Right atrium auricular region (tissue), 2 donors: ENCODE results near the gene CACHD1. TPM values are rescaled to one million over a fixed set of nuclear protein-coding genes. Genes with fewer than 3 reads are reported as not detected.

Experiments used
- DNase-seq: peaks from one replicate; pipeline ENCODE4 v3.0.0-alpha.2; 2019; ENCODE audit warnings: low spot score
- H3K27ac ChIP-seq, 2 donors: fragments of 200-600 bp; sonication (generic); 1 replicate in 1 of 2; 2 replicates in 1 of 2; pipeline ENCODE4 v1.5.1; 2016 to 2019
- H3K27me3 ChIP-seq, 2 donors: fragments of 200-600 bp; sonication (generic); one replicate each; pipeline versions ENCODE4 v1.5.1 to v1.6.0; 2017 to 2019
- H3K36me3 ChIP-seq: fragments of 200-600 bp; sonication (generic); one replicate; pipeline ENCODE4 v1.5.1; 2016
- H3K4me1 ChIP-seq, 2 donors: fragments of 200-600 bp; sonication (generic); one replicate each; pipeline versions ENCODE4 v1.5.1 to v1.6.0; 2017 to 2019
- H3K4me3 ChIP-seq, 2 donors: fragments of 200-600 bp; sonication (generic); 1 replicate in 1 of 2; 2 replicates in 1 of 2; pipeline ENCODE4 v1.5.1; 2017 to 2019; ENCODE audit warnings: mild to moderate bottlenecking in 1 of 2, moderate library complexity in 1 of 2
- H3K9me3 ChIP-seq, 2 donors: fragments of 200-600 bp; sonication (generic); one replicate each; pipeline ENCODE4 v1.5.1; 2019
- total RNA-seq, 2 donors: library from RNA; depleted of rRNA; stranded (reverse); fragments of >200 nt; gene quantifications; one replicate each; pipeline ENCODE4 v1.1.0, GENCODE V29; 2016
- TF ChIP-seq, protein P1 (sequence below), 2 donors: fragments of 200-600 bp; sonication (generic); IDR thresholded peaks; one replicate each; pipeline ENCODE4 v1.5.1; 2019; ENCODE audit warnings: antibody characterized with exemption in 2 of 2

Gene CACHD1
- total RNA-seq, 2 donors from 2014 or later, result 3.1 to 8.5 TPM

DNA sequence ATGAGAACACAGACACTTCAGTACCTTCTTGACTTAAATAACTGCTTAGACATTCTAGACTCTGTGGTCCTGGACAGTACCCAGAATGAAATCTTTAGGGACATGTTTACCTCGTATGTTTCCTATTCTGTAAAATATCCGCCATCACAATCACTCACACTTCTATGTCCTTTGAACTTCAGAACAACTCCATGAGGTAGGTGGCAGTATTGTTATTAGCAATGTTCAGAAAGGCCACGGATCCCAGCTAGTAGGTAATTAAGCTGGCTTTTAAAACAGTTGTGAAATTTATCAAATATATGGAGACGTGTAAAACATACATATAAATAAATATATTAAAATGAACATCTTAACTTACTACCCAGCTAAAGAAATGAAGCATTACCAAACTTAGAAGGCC is 83.4 kb downstream of the CACHD1 start:
- no peaks in the 10 kb centered on the region for H3K36me3 ChIP-seq
- H3K4me3 ChIP-seq, result no peak overlapping the region
- TF ChIP-seq, protein P1, sequence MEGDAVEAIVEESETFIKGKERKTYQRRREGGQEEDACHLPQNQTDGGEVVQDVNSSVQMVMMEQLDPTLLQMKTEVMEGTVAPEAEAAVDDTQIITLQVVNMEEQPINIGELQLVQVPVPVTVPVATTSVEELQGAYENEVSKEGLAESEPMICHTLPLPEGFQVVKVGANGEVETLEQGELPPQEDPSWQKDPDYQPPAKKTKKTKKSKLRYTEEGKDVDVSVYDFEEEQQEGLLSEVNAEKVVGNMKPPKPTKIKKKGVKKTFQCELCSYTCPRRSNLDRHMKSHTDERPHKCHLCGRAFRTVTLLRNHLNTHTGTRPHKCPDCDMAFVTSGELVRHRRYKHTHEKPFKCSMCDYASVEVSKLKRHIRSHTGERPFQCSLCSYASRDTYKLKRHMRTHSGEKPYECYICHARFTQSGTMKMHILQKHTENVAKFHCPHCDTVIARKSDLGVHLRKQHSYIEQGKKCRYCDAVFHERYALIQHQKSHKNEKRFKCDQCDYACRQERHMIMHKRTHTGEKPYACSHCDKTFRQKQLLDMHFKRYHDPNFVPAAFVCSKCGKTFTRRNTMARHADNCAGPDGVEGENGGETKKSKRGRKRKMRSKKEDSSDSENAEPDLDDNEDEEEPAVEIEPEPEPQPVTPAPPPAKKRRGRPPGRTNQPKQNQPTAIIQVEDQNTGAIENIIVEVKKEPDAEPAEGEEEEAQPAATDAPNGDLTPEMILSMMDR (IDR thresholded peaks at IDR 0.05), result no peak
- no peaks in the 10 kb centered on the region for H3K27me3 ChIP-seq
- peaks cover 0 to 9% of the 10 kb centered on the region in 2 donors for H3K4me1 ChIP-seq
- H3K9me3 ChIP-seq, result no peaks in the 10 kb centered on the region
- H3K27ac ChIP-seq, result no peak overlapping the region
- no peak for DNase-seq

DNA sequence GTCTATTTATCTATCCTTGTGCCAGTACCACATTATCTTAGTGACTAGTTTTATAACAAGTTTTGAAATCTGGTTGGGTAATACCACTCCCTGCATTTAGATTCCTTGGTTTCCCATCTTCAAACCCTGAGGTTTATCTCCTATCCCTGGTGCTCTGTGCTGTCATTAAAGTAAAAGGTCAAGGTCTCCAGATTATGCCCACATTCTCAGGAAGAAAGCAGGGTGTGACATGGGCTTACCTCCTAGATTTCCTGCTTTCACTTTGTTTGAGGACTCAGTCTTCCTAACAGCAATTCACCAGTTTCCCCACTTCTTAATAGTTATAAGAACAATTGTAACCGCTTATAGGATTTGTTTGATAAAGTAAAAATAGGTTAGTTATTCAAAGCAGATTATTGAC is 86.0 kb downstream of the CACHD1 start:
- no peaks in the 10 kb centered on the region for H3K36me3 ChIP-seq
- H3K27me3 ChIP-seq, result no peaks in the 10 kb centered on the region
- TF ChIP-seq, protein P1 (IDR thresholded peaks at IDR 0.05), result no peak
- no peaks in the 10 kb centered on the region for H3K4me1 ChIP-seq
- no peak overlapping the region for H3K27ac ChIP-seq
- no peak for DNase-seq
- H3K9me3 ChIP-seq, result no peaks in the 10 kb centered on the region
- H3K4me3 ChIP-seq, result no peak overlapping the region

DNA sequence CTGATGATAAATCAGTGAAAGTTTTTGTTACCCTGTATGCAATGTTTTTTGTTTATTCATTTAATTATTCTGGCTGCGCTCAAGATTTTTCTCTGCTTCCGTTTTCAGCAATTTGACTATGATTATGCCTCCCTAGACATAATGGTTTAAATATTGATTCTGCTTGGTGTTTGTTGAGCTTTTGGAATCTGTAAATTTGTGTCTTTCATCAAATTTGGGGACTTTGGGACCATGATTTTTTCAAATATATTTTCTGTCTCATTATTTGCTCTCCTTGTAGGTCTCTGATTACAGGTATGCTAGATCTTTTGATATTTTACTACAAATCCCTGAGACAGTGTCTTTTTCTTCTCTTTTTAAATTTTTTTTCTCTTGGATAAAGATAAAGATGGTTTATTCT is 92.1 kb downstream of the CACHD1 start:
- Histone ChIP-seq H3K27me3 (no peaks in the 10 kb centered on the region), H3K9me3 (peaks cover 0 to 17% of the 10 kb centered on the region in 2 donors), H3K4me3 (no peak overlapping the region), H3K36me3 (no peaks in the 10 kb centered on the region), H3K4me1 (no peaks in the 10 kb centered on the region), H3K27ac (no peak overlapping the region)
- no peak for DNase-seq
- TF ChIP-seq, protein P1 (IDR thresholded peaks at IDR 0.05), result no peak

DNA sequence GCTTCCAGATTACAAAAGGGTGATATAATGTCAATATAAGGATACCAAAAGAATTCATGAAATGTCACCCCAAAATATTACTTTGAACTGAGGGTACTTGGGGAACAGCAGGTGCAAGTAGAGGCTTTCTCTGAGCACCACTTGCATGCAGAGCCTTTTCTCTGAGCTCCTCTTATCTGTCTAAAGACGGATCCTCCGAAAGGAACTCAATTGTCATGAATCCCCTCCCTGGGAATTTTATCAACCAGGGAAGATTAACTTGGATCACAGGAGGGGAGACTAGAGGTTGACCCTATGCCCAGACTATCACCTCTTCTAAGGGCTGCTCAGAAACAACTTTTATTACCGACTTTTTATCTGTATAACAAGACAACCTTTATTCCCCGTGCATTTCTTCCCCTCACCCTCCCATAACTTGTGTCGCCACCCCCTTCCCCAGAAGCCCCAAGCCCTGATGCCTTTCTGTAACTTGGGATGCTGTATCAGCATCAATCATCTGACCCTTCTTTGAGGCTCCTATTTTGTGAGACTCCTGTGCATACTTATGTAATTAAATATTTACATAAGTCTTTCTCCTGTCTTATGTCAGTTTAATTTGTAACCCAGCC is 94.1 kb downstream of the CACHD1 start:
- Histone ChIP-seq H3K27ac (no peak overlapping the region), H3K9me3 (peaks cover 0 to 17% of the 10 kb centered on the region in 2 donors), H3K36me3 (no peaks in the 10 kb centered on the region), H3K27me3 (no peaks in the 10 kb centered on the region), H3K4me1 (no peaks in the 10 kb centered on the region), H3K4me3 (no peak overlapping the region)
- TF ChIP-seq, protein P1 (IDR thresholded peaks at IDR 0.05), result no peak
- DNase-seq, result no peak

DNA sequence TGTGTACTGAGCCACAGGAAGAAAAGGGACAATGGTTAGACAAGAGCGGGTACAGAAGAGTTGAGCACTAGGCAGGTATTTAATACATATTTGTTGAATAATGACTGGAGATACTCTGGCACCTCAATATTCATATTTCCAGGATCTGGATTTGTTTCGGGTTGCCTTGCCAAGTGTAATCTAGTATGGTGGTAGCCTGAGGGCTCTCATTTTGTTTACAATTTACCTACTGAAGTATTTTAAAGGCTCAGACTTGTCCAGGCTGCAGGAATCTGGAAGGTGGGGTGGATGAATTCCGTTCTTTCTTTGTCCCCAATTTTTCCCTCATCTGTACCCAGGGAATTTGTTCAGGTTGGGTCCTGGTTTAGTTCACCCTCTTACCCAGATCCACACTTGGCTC is 95.0 kb downstream of the CACHD1 start:
- no peak overlapping the region for H3K4me3 ChIP-seq
- no peaks in the 10 kb centered on the region for H3K4me1 ChIP-seq
- TF ChIP-seq, protein P1 (IDR thresholded peaks at IDR 0.05), result no peak
- H3K9me3 ChIP-seq, result peaks cover 0 to 17% of the 10 kb centered on the region in 2 donors
- no peaks in the 10 kb centered on the region for H3K36me3 ChIP-seq
- H3K27ac ChIP-seq, result no peak overlapping the region
- DNase-seq, result no peak
- H3K27me3 ChIP-seq, result no peaks in the 10 kb centered on the region
